B cell (primary cell): Measurements from ENCODE around the gene PPP1R12A. TPM values are rescaled to one million over a fixed set of nuclear protein-coding genes. Genes with fewer than 3 reads are reported as not detected.
"Not testable (repeated sequence)": the region's sequence is repeated elsewhere in the genome, so short reads cannot be mapped to it uniquely, and the experiment has no call there.

Source experiments
- ATAC-seq: fragments of 200-7000 bp; cut with Tn5 transposase; one replicate; pipeline ENCODE4 v1.10.0; 2021; ENCODE audit warnings: low read depth, mild to moderate bottlenecking, moderate number of reproducible peaks, moderate library complexity
- CTCF ChIA-PET: fragments of 350-600 bp; sonication (Branson Sonifier 250); formaldehyde crosslinking; loops from one replicate; lab custom pipeline; 2021; ENCODE audit warnings: antibody characterized with exemption, inconsistent platforms; lab: Charles Lee
- POLR2A ChIA-PET: fragments of 350-600 bp; sonication (Branson Sonifier 250); formaldehyde crosslinking; loops from one replicate; lab custom pipeline; 2021; ENCODE audit warnings: antibody characterized with exemption; lab: Charles Lee
- DNase-seq: peaks from one replicate; pipeline ENCODE4 v3.0.0; 2013
- H2AFZ ChIP-seq: 2 replicates; pipeline ENCODE4 v1.6.1; 2012; ENCODE audit warnings: mild to moderate bottlenecking, low read depth, low read length; ENCODE audit not compliant: insufficient read depth, poor library complexity, severe bottlenecking
- H3K27ac ChIP-seq, 2 donors: 1 replicate in 1 of 2; 2 replicates in 1 of 2; pipeline ENCODE4 v1.5.1; 2012 to 2013; ENCODE audit warnings: low read length in 2 of 2, mild to moderate bottlenecking in 2 of 2, moderate library complexity in 1 of 2
- H3K27me3 ChIP-seq, 4 experiments: fragments of 200-600 bp in 1 of 4; sonication (generic) in 1 of 4; replicated peaks in 1 of 4; 1 replicate in 2 of 4; 2 replicates in 2 of 4; pipeline versions ENCODE4 v1.6.1 to v1.7.0; 2013 to 2016; ENCODE audit warnings: low read length in 3 of 4, mild to moderate bottlenecking in 2 of 4, mixed read lengths in 1 of 4, moderate library complexity in 1 of 4; ENCODE audit not compliant: insufficient read depth in 4 of 4, control insufficient read depth in 3 of 4; ENCODE audit errors: control extremely low read depth in 1 of 4
- H3K36me3 ChIP-seq, 2 experiments: replicated peaks in 1 of 2; 1 replicate in 1 of 2; 2 replicates in 1 of 2; pipeline versions ENCODE4 v1.6.1 to v1.7.1; 2013; ENCODE audit warnings: low read length in 1 of 2; ENCODE audit not compliant: insufficient read depth in 2 of 2, control insufficient read depth in 1 of 2; ENCODE audit errors: control extremely low read depth in 1 of 2, extremely low read depth in 1 of 2
- H3K4me1 ChIP-seq, 2 donors: fragments of 200-600 bp in 1 of 2; sonication (generic) in 1 of 2; 1 replicate in 1 of 2; 2 replicates in 1 of 2; pipeline versions ENCODE4 v1.5.1 to v1.6.1; 2013 to 2017; ENCODE audit warnings: low read length in 2 of 2; ENCODE audit not compliant: control insufficient read depth in 2 of 2, insufficient read depth in 2 of 2
- H3K4me2 ChIP-seq: replicated peaks from 2 replicates; pipeline ENCODE3; 2012; ENCODE audit warnings: mild to moderate bottlenecking, low read depth, low read length; ENCODE audit not compliant: poor library complexity, severe bottlenecking
- H3K4me3 ChIP-seq, 5 experiments: fragments of 200-600 bp in 1 of 5; sonication (generic) in 1 of 5; 1 replicate in 3 of 5; 2 replicates in 2 of 5; pipeline versions ENCODE4 v1.5.1 to v1.7.0; 2011 to 2016; ENCODE audit warnings: low read length in 4 of 5, mild to moderate bottlenecking in 4 of 5, low read depth in 2 of 5, control low read depth in 1 of 5, moderate library complexity in 1 of 5; ENCODE audit not compliant: insufficient read depth in 1 of 5; ENCODE audit errors: control extremely low read depth in 1 of 5, extremely low read depth in 1 of 5
- H3K79me2 ChIP-seq: fragments of 200-600 bp; sonication (generic); one replicate; pipeline ENCODE4 v1.6.0; 2016; ENCODE audit warnings: low read length; ENCODE audit not compliant: control insufficient read depth, insufficient read depth
- H3K9ac ChIP-seq: fragments of 200-600 bp; sonication (generic); 2 replicates; pipeline ENCODE4 v1.6.1; 2017; ENCODE audit warnings: mild to moderate bottlenecking, low read length, moderate library complexity
- H3K9me3 ChIP-seq, 3 donors: one replicate each; pipeline versions ENCODE4 v1.6.1 to v1.7.1; 2013; ENCODE audit warnings: low read length in 2 of 3; ENCODE audit not compliant: control insufficient read depth in 2 of 3, insufficient read depth in 1 of 3; ENCODE audit errors: control extremely low read depth in 1 of 3
- H4K20me1 ChIP-seq: 2 replicates; pipeline ENCODE4 v1.6.0; 2012; ENCODE audit warnings: mild to moderate bottlenecking, low read length; ENCODE audit not compliant: insufficient read depth, control insufficient read depth, poor library complexity, severe bottlenecking
- H3K27ac Mint-ChIP-seq: one replicate; pipeline ENCODE4 v1.8.0; 2021; ENCODE audit warnings: mixed read lengths
- H3K27me3 Mint-ChIP-seq: one replicate; pipeline ENCODE4 v1.8.0; 2021; ENCODE audit warnings: mixed read lengths
- H3K4me1 Mint-ChIP-seq: one replicate; pipeline ENCODE4 v1.8.0; 2021; ENCODE audit warnings: mixed read lengths
- H3K4me3 Mint-ChIP-seq: one replicate; pipeline ENCODE4 v1.8.0; 2021; ENCODE audit warnings: mixed read lengths
- H3K9me3 Mint-ChIP-seq: one replicate; pipeline ENCODE4 v1.8.0; 2022; ENCODE audit warnings: mixed read lengths; ENCODE audit not compliant: insufficient read depth
- CTCF ChIP-seq: fragments of 200-600 bp; IDR thresholded peaks from one replicate; pipeline ENCODE4 v1.8.0; 2022; ENCODE audit warnings: antibody characterized with exemption, mild to moderate bottlenecking
- EZH2 ChIP-seq: IDR thresholded peaks from 2 replicates; pipeline ENCODE4 v1.6.1; 2012; ENCODE audit warnings: borderline replicate concordance, low read depth, mild to moderate bottlenecking, moderate library complexity, low read length; ENCODE audit not compliant: insufficient read depth, poor library complexity, severe bottlenecking
- WGBS: methylation state at CpG from one replicate; pipeline ENCODE4 v1.1.5; 2013; ENCODE audit warnings: missing lambda C conversion rate; ENCODE audit not compliant: insufficient coverage; 5-methylcytosine and 5-hydroxymethylcytosine counted together
- intact Hi-C: fragments of 100-400 bp; cut with micrococcal nuclease; formaldehyde crosslinking; loops from one replicate; pipeline ENCODE4 v1.10.0; 2022
- polyA plus RNA-seq: library from polyadenylated mRNA; depleted of rRNA; stranded (reverse); fragments of >200 nt; gene quantifications from 2 replicates; pipeline ENCODE4 v1.2.3, GENCODE V29; 2012
- total RNA-seq, 2 donors: library from RNA; stranded (reverse); fragments of 120-200 nt in 1 of 2; gene quantifications; 1 replicate in 1 of 2; 2 replicates in 1 of 2; pipeline versions ENCODE4 v1.2.3 to v1.2.4, GENCODE V29; 2013 to 2022

Gene PPP1R12A
- total and polyA plus RNA-seq, 2 donors (not counting 1 experiment from before 2014, with no cell fraction given): 18.3 to 110 TPM

DNA sequence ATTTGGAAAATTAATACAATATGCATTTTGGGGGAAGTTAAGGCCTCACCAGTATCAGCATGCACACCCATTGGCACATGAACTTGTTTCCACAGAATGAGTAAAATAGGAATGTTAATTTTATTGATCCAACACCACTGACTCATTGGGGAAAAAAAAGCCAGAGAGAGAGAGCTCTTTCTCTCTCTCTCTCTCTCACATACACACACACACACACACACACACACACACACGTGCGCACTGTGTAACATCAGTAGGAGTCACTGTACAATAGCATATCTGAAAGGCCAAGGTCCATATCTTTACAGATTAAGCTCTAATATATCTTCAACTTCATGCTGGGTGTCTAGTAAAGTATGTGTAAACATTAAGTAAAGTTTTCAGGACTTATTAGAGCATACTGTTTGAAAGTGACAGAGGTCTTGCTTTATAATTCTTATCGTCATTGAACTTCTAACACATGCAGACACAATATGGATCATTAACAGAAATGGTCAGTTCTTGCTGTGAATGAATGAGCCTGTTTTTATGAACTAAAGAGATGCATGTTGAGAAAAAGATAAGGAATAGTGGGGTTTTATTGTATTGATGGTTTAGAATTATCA lies 43.1 kb upstream of the PPP1R12A start:
- H3K4me2 ChIP-seq, ATAC-seq, H3K4me1 Mint-ChIP-seq, CTCF ChIA-PET, H3K36me3 ChIP-seq, H3K9ac ChIP-seq, H3K4me3 Mint-ChIP-seq, H3K27me3 ChIP-seq, H3K79me2 ChIP-seq, H2AFZ ChIP-seq, H3K9me3 Mint-ChIP-seq, H3K27ac Mint-ChIP-seq, H4K20me1 ChIP-seq, H3K27ac ChIP-seq, H3K4me1 ChIP-seq, intact Hi-C loops, H3K4me3 ChIP-seq, DNase-seq, POLR2A ChIA-PET, H3K9me3 ChIP-seq: not testable (repeated sequence)
- no CpG with 5 or more reads among the region's 3 CpGs for WGBS
- H3K27me3 Mint-ChIP-seq: peaks cover 27% of the 10 kb centered on the region

- no peak overlapping the region for H3K27ac Mint-ChIP-seq
- CTCF ChIA-PET: no interaction called here
Measured at GRCh38 chr12:79975143-79975542, 40.2 kb upstream of the PPP1R12A start.

More at GRCh38 chr12:79975143-79975542, 40.2 kb upstream of the PPP1R12A start:
- H3K4me3 ChIP-seq: no peak overlapping the region
- Mint-ChIP-seq H3K4me1 (no peaks in the 10 kb centered on the region), H3K4me3 (no peak overlapping the region), H3K9me3 (no peaks in the 10 kb centered on the region), H3K27me3 (peaks cover 10% of the 10 kb centered on the region)
- H3K27ac ChIP-seq: no peak overlapping the region
- TF ChIP-seq CTCF: no peak
- no peak for TF ChIP-seq EZH2
- H3K4me1 ChIP-seq: no peaks in the 10 kb centered on the region
- no peak for DNase-seq
- H3K9ac ChIP-seq: no peak overlapping the region
- H2AFZ ChIP-seq: no peak overlapping the region
- no peak overlapping the region for H3K4me2 ChIP-seq
- no peaks in the 10 kb centered on the region for H3K27me3 ChIP-seq
- WGBS: no CpG with 5 or more reads among the region's 5 CpGs
- intact Hi-C loops: loop anchor here (2.0 kb wide), 1 partner anchor 22 kb away; no protein-coding TSS in a partner anchor
- H3K9me3 ChIP-seq: no peaks in the 10 kb centered on the region
- H4K20me1 ChIP-seq: no peaks in the 10 kb centered on the region
- no peaks in the 10 kb centered on the region for H3K79me2 ChIP-seq
- no peaks in the 10 kb centered on the region for H3K36me3 ChIP-seq
- POLR2A ChIA-PET: no interaction called here
- no peak for ATAC-seq
